Caco-2 (cell line): Measurements from ENCODE around the gene PAIP2B. TPM values are rescaled to one million over a fixed set of nuclear protein-coding genes. Genes with fewer than 3 reads are reported as not detected.

Source experiments
- BruUV-seq: library from RNA; stranded (reverse); fragments of 400-500 nt; replicated peaks from 2 replicates; lab custom pipeline; 2021; lab: Mats Ljungman, UMichigan
- CTCF ChIA-PET: fragments of 300-600 bp; sonication (Branson Sonifier 250); formaldehyde crosslinking; loops from one replicate; lab custom pipeline; 2022; ENCODE audit warnings: antibody characterized with exemption; lab: Charles Lee
- POLR2A ChIA-PET: fragments of 300-600 bp; sonication (Branson Sonifier 250); formaldehyde crosslinking; loops from one replicate; lab custom pipeline; 2022; ENCODE audit warnings: antibody characterized with exemption; lab: Charles Lee
- DNase-seq, 2 experiments: peaks; one replicate each; pipeline versions ENCODE4 v3.0.0 to v3.0.0-alpha.2; 2020 to 2022
- H3K27me3 ChIP-seq: replicated peaks from 2 replicates; pipeline ENCODE4 v1.6.0; 2011; ENCODE audit warnings: low read length; ENCODE audit not compliant: control insufficient read depth, insufficient read depth
- H3K36me3 ChIP-seq: 2 replicates; pipeline ENCODE4 v1.5.1; 2011; ENCODE audit warnings: low read length; ENCODE audit not compliant: control insufficient read depth, insufficient read depth
- H3K4me1 ChIP-seq: fragments of 250-450 bp; sonication (Bioruptor Pico); 2 replicates; pipeline ENCODE4 v1.5.1; 2020; ENCODE audit warnings: mild to moderate bottlenecking
- H3K4me3 ChIP-seq: 2 replicates; pipeline ENCODE4 v1.5.1; 2011; ENCODE audit warnings: low read depth, mild to moderate bottlenecking, control low read depth, low read length
- H3K9me3 ChIP-seq: fragments of 250-450 bp; sonication (Bioruptor Pico); 2 replicates; pipeline ENCODE4 v1.5.1; 2020; ENCODE audit warnings: mild to moderate bottlenecking, moderate library complexity
- H3K27ac Mint-ChIP-seq: one replicate; pipeline ENCODE4 v1.8.0; 2022; ENCODE audit warnings: mixed read lengths; ENCODE audit not compliant: unreplicated experiment
- H3K27me3 Mint-ChIP-seq: one replicate; pipeline ENCODE4 v1.8.0; 2022; ENCODE audit warnings: mixed read lengths; ENCODE audit not compliant: insufficient read depth, unreplicated experiment
- H3K36me3 Mint-ChIP-seq: one replicate; pipeline ENCODE4 v1.8.0; 2022; ENCODE audit warnings: mild to moderate bottlenecking, mixed read lengths; ENCODE audit not compliant: insufficient read depth, unreplicated experiment
- H3K4me1 Mint-ChIP-seq: one replicate; pipeline ENCODE4 v1.8.0; 2022; ENCODE audit warnings: low read depth, mixed read lengths; ENCODE audit not compliant: unreplicated experiment
- H3K4me3 Mint-ChIP-seq: one replicate; pipeline ENCODE4 v1.8.0; 2022; ENCODE audit warnings: mild to moderate bottlenecking, moderate library complexity, mixed read lengths; ENCODE audit not compliant: unreplicated experiment
- H3K9me3 Mint-ChIP-seq: one replicate; pipeline ENCODE4 v1.8.0; 2022; ENCODE audit warnings: mixed read lengths; ENCODE audit not compliant: unreplicated experiment
- CTCF ChIP-seq, 2 experiments: fragments of 200-600 bp in 1 of 2; IDR thresholded peaks; 1 replicate in 1 of 2; 2 replicates in 1 of 2; pipeline versions ENCODE4 v1.5.1 to v1.8.0; 2011 to 2022; ENCODE audit warnings: antibody characterized with exemption in 1 of 2, control low read depth in 1 of 2, inconsistent platforms in 1 of 2, low read depth in 1 of 2, low read length in 1 of 2, mild to moderate bottlenecking in 1 of 2, moderate library complexity in 1 of 2; ENCODE audit not compliant: insufficient read depth in 1 of 2, severe bottlenecking in 1 of 2, unreplicated experiment in 1 of 2
- intact Hi-C: fragments of 100-400 bp; cut with micrococcal nuclease; formaldehyde crosslinking; loops from one replicate; pipeline ENCODE4 v1.10.0; 2022; ENCODE audit not compliant: unreplicated experiment
- total RNA-seq: library from RNA; stranded (reverse); gene quantifications from 2 replicates; pipeline ENCODE4 v1.2.3, GENCODE V29; 2022

The PAIP2B gene
- total RNA-seq, 1 experiment from 2014 or later, result 9.9 TPM

- TF ChIP-seq CTCF (IDR thresholded peaks at IDR 0.05; ENCODE audit: insufficient read depth in 1 of 2, low read depth in 1 of 2, low read length in 1 of 2, severe bottlenecking in 1 of 2, unreplicated experiment in 1 of 2), result no peak
- BruUV-seq, result no TSS peak
- POLR2A ChIA-PET, result no interaction called here
- intact Hi-C loops, result loop anchor here (5.0 kb wide), 1 partner anchor 77 kb away; no protein-coding TSS in a partner anchor
- no peak overlapping the region for H3K4me3 Mint-ChIP-seq
- H3K9me3 Mint-ChIP-seq, result no peaks in the 10 kb centered on the region
- H3K27me3 ChIP-seq, result no peaks in the 10 kb centered on the region
- no peaks in the 10 kb centered on the region for H3K9me3 ChIP-seq
- H3K27me3 Mint-ChIP-seq, result no peaks in the 10 kb centered on the region
- no peak overlapping the region for H3K27ac Mint-ChIP-seq
- no peaks in the 10 kb centered on the region for H3K4me1 ChIP-seq
- H3K36me3 Mint-ChIP-seq, result no peaks in the 10 kb centered on the region
- CTCF ChIA-PET, result no interaction called here
- no peaks in the 10 kb centered on the region for H3K4me1 Mint-ChIP-seq
- no peak overlapping the region for H3K4me3 ChIP-seq
- no peaks in the 10 kb centered on the region for H3K36me3 ChIP-seq
- DNase-seq, result no peak
These were observed 6.2 kb downstream of the PAIP2B start for GRCh38 chr2:71220743-71221142.

- no TSS peak for BruUV-seq
- no peaks in the 10 kb centered on the region for H3K27me3 Mint-ChIP-seq
- POLR2A ChIA-PET, result no interaction called here
- Histone ChIP-seq H3K27me3 (no peaks in the 10 kb centered on the region), H3K9me3 (no peaks in the 10 kb centered on the region), H3K4me1 (no peaks in the 10 kb centered on the region), H3K4me3 (no peak overlapping the region), H3K36me3 (no peaks in the 10 kb centered on the region)
- CTCF ChIA-PET, result interaction anchor here (0.6 kb wide), 1 partner anchor 60 kb away, joined by 3 read pairs; no protein-coding TSS in a partner anchor
- TF ChIP-seq CTCF (IDR thresholded peaks at IDR 0.05; ENCODE audit: insufficient read depth in 1 of 2, low read depth in 1 of 2, low read length in 1 of 2, severe bottlenecking in 1 of 2, unreplicated experiment in 1 of 2), result no peak
- H3K9me3 Mint-ChIP-seq, result no peaks in the 10 kb centered on the region
- H3K27ac Mint-ChIP-seq, result no peak overlapping the region
- intact Hi-C loops, result no loop called here
- no peak for DNase-seq
- H3K4me1 Mint-ChIP-seq, result no peaks in the 10 kb centered on the region
- H3K4me3 Mint-ChIP-seq, result no peak overlapping the region
- H3K36me3 Mint-ChIP-seq, result no peaks in the 10 kb centered on the region
These were observed 10.4 kb downstream of the PAIP2B start for GRCh38 chr2:71216501-71216900.

GRCh38 chr2:71215447-71215846, 11.5 kb downstream of the PAIP2B start:
- H3K4me1 ChIP-seq, result no peaks in the 10 kb centered on the region
- H3K9me3 ChIP-seq, result no peaks in the 10 kb centered on the region
- H3K36me3 Mint-ChIP-seq, result no peaks in the 10 kb centered on the region
- H3K27me3 ChIP-seq, result no peaks in the 10 kb centered on the region
- intact Hi-C loops, result no loop called here
- no peaks in the 10 kb centered on the region for H3K4me1 Mint-ChIP-seq
- BruUV-seq, result no TSS peak
- no peak overlapping the region for H3K4me3 ChIP-seq
- CTCF ChIA-PET, result no interaction called here
- H3K27ac Mint-ChIP-seq, result no peak overlapping the region
- H3K27me3 Mint-ChIP-seq, result no peaks in the 10 kb centered on the region
- H3K9me3 Mint-ChIP-seq, result no peaks in the 10 kb centered on the region
- DNase-seq, result no peak
- POLR2A ChIA-PET, result no interaction called here
- H3K4me3 Mint-ChIP-seq, result no peak overlapping the region
- no peaks in the 10 kb centered on the region for H3K36me3 ChIP-seq
- no peak for TF ChIP-seq CTCF (IDR thresholded peaks at IDR 0.05; ENCODE audit: insufficient read depth in 1 of 2, low read depth in 1 of 2, low read length in 1 of 2, severe bottlenecking in 1 of 2, unreplicated experiment in 1 of 2)
